NCI-H128 (cell line): ENCODE measurements around the gene RNF4.
"Not testable (repeated sequence)": the region's sequence is repeated elsewhere in the genome, so short reads cannot be mapped to it uniquely, and the experiment has no call there.

Source experiments
- DNase-seq: peaks from one replicate; lab custom pipeline; 2025; ENCODE audit not compliant: unreplicated experiment; lab: John Stamatoyannopoulos, UW

The RNF4 gene

GRCh38 chr4:2516635-2517034 lies 47.7 kb downstream of the RNF4 start:
- no peak for DNase-seq

- DNase-seq = no peak
These were observed 57.7 kb downstream of the RNF4 start for GRCh38 chr4:2526559-2526958.

GRCh38 chr4:2534904-2535375 lies 66.0 kb downstream of the RNF4 start:
- no peak for DNase-seq

- no peak for DNase-seq
These were observed 66.7 kb downstream of the RNF4 start for GRCh38 chr4:2535376-2536192.

- DNase-seq = peak; percentile 94
These were observed 67.5 kb downstream of the RNF4 start, which contains the start of gene FAM193A for GRCh38 chr4:2536193-2537010. Gene FAM193A (plus strand): TSS chr4:2536647. CDS start chr4:2536916, 269 bp downstream.

- DNase-seq = no peak
These were observed 68.3 kb downstream of the RNF4 start for GRCh38 chr4:2537011-2537830.

- not testable (repeated sequence) for DNase-seq
These were observed 74.8 kb downstream of the RNF4 start for GRCh38 chr4:2543580-2544191.

GRCh38 chr4:2545321-2546013 lies 76.6 kb downstream of the RNF4 start:
- DNase-seq = no peak

- DNase-seq = no peak
These were observed 77.4 kb downstream of the RNF4 start for GRCh38 chr4:2546286-2546823.

- DNase-seq = not testable (repeated sequence)
These were observed 78.2 kb downstream of the RNF4 start for GRCh38 chr4:2546961-2547691.

- no peak for DNase-seq
These were observed 82.2 kb downstream of the RNF4 start for GRCh38 chr4:2551118-2551517.

GRCh38 chr4:2552806-2553205 lies 83.9 kb downstream of the RNF4 start:
- no peak for DNase-seq

- no peak for DNase-seq
These were observed 89.4 kb downstream of the RNF4 start for GRCh38 chr4:2558301-2558700.

GRCh38 chr4:2560167-2560566 lies 91.3 kb downstream of the RNF4 start:
- no peak for DNase-seq
